GM12878 (cell line): ENCODE measurements around the gene ASB2. TPM values are rescaled to one million over a fixed set of nuclear protein-coding genes. Genes with fewer than 3 reads are reported as not detected.

Experiments used
- BCL3 ChIP-seq: IDR thresholded peaks from 2 replicates; pipeline ENCODE4 v1.6.1; 2011; ENCODE audit warnings: borderline replicate concordance, low read depth, mild to moderate bottlenecking, moderate library complexity, low read length; ENCODE audit not compliant: insufficient read depth, poor library complexity, severe bottlenecking
- CBFB ChIP-seq: IDR thresholded peaks from 2 replicates; pipeline ENCODE4 v1.6.1; 2016; ENCODE audit warnings: antibody characterized with exemption, low read depth
- CBX5 ChIP-seq: sonication (generic); IDR thresholded peaks from 2 replicates; pipeline ENCODE4 v1.6.1; 2016; ENCODE audit warnings: low read depth, moderate library complexity, mild to moderate bottlenecking, inconsistent platforms
- CTCF ChIP-seq, 3 experiments: IDR thresholded peaks in 2 of 3; conservative IDR thresholded peaks in 1 of 3; 2 replicates each; pipeline ENCODE4 v1.5.1; 2011; ENCODE audit warnings: low read depth in 3 of 3, low read length in 3 of 3, mild to moderate bottlenecking in 3 of 3, control low read depth in 2 of 3, moderate library complexity in 2 of 3, inconsistent platforms in 1 of 3, mixed read lengths in 1 of 3; ENCODE audit not compliant: control insufficient read depth in 2 of 3, insufficient read depth in 1 of 3; ENCODE audit errors: extremely low read depth in 1 of 3
- E2F8 ChIP-seq: fragments of 450-650 bp; IDR thresholded peaks from 2 replicates; pipeline ENCODE4 v1.6.1; 2018; ENCODE audit warnings: mild to moderate bottlenecking, low read depth, moderate library complexity; ENCODE audit not compliant: partially characterized antibody
- EGR1 ChIP-seq, 2 experiments: IDR thresholded peaks; 1 replicate in 1 of 2; 2 replicates in 1 of 2; pipeline ENCODE4 v1.6.1; 2011 to 2012; ENCODE audit warnings: low read depth in 2 of 2, low read length in 2 of 2, borderline replicate concordance in 1 of 2, mild to moderate bottlenecking in 1 of 2, moderate library complexity in 1 of 2
- FOXK2 ChIP-seq: fragments of 450-650 bp; IDR thresholded peaks from 2 replicates; pipeline ENCODE4 v1.6.1; 2017; ENCODE audit warnings: mild to moderate bottlenecking, moderate library complexity
- IRF5 ChIP-seq: fragments of 450-650 bp; IDR thresholded peaks from 2 replicates; pipeline ENCODE4 v1.6.1; 2017; ENCODE audit warnings: borderline replicate concordance
- NBN ChIP-seq: fragments of 450-650 bp; IDR thresholded peaks from 2 replicates; pipeline ENCODE4 v1.6.1; 2016
- NFYB ChIP-seq: IDR thresholded peaks from 2 replicates; pipeline ENCODE4 v1.6.1; 2011; ENCODE audit warnings: low read depth, mild to moderate bottlenecking, low read length, improper control_type of control experiment, moderate library complexity; ENCODE audit not compliant: insufficient read depth
- PAX5 ChIP-seq: IDR thresholded peaks from 2 replicates; pipeline ENCODE4 v1.6.1; 2011; ENCODE audit warnings: low read depth, low read length, borderline replicate concordance
- PML ChIP-seq: IDR thresholded peaks from 2 replicates; pipeline ENCODE4 v1.6.1; 2012; ENCODE audit warnings: low read length, inconsistent platforms
- RELA ChIP-seq: fragments of 450-650 bp; IDR thresholded peaks from 2 replicates; pipeline ENCODE4 v1.8.0; 2014; ENCODE audit warnings: borderline replicate concordance; ENCODE audit not compliant: partially characterized antibody
- RELB ChIP-seq: fragments of 450-650 bp; IDR thresholded peaks from 2 replicates; pipeline ENCODE4 v1.6.1; 2017; ENCODE audit warnings: low read depth, mild to moderate bottlenecking, moderate library complexity
- RUNX3 ChIP-seq: IDR thresholded peaks from 2 replicates; pipeline ENCODE4 v1.6.1; 2012; ENCODE audit warnings: low read length, inconsistent platforms
- SMC3 ChIP-seq: IDR thresholded peaks from 2 replicates; pipeline ENCODE4 v1.6.1; 2011; ENCODE audit warnings: low read length, improper control_type of control experiment, borderline replicate concordance
- SP1 ChIP-seq: IDR thresholded peaks from one replicate; pipeline ENCODE4 v1.6.1; 2011; ENCODE audit warnings: low read depth, low read length
- ZNF207 ChIP-seq: fragments of 450-650 bp; IDR thresholded peaks from 2 replicates; pipeline ENCODE4 v1.6.1; 2014; ENCODE audit warnings: antibody characterized with exemption, mild to moderate bottlenecking, borderline replicate concordance
- ZNF384 ChIP-seq: IDR thresholded peaks from 2 replicates; pipeline ENCODE4 v1.6.1; 2012; ENCODE audit warnings: low read depth, mild to moderate bottlenecking, low read length, improper control_type of control experiment, borderline replicate concordance
- polyA plus RNA-seq, 11 experiments: library from polyadenylated mRNA; depleted of rRNA in 4 of 11; unstranded in 6 of 11; stranded (reverse) in 5 of 11; fragments of >200 nt; fragmentation: Nextera tagmentation in 4 of 11; fragmentation: Illumina TruSeq in 1 of 11; extraction: Ambion mirVana in 4 of 11; extraction: Trizol in 1 of 11; gene quantifications; 1 replicate in 1 of 11; 2 replicates in 10 of 11; pipeline versions ENCODE4 v1.2.1 to v1.2.3, GENCODE V29; 2011 to 2016; ENCODE audit warnings: inconsistent platforms in 2 of 11, missing spikeins in 2 of 11, low read depth in 1 of 11
- total RNA-seq, 4 experiments: library from RNA; depleted of rRNA in 3 of 4; stranded (reverse); fragments of >200 nt in 3 of 4; fragmentation: Illumina TruSeq in 1 of 4; extraction: Trizol in 1 of 4; gene quantifications; 2 replicates each; pipeline versions ENCODE4 v1.2.1 to v1.2.3, GENCODE V29; 2013 to 2021

Gene ASB2
- total and polyA plus RNA-seq, 10 of the 15 experiments (the other 5 are each of a cell fraction or from before 2014, with no cell fraction given) = 3.0 to 54.8 (median 33.5) TPM

GRCh38 chr14:93970585-93970964 is 5.8 kb downstream of the ASB2 start (continued):
- TF ChIP-seq RELA = no peak
- TF ChIP-seq ZNF384 = no peak
- no peak for TF ChIP-seq BCL3
- TF ChIP-seq EGR1 (IDR thresholded peaks at IDR 0.05; ENCODE audit: borderline replicate concordance in 1 of 2, low read depth in 2 of 2, low read length in 2 of 2) = no peak
- no peak for TF ChIP-seq CBFB
- no peak for TF ChIP-seq IRF5
- no peak for TF ChIP-seq CBX5
- TF ChIP-seq NBN = no peak
- no peak for TF ChIP-seq PAX5
- TF ChIP-seq E2F8 = no peak
- no peak for TF ChIP-seq ZNF207
- peak; percentile 38 to 53 (median 47); a peak in 5 of 6 replicates for TF ChIP-seq CTCF (IDR thresholded peaks at IDR 0.05 in 2 of 3, conservative IDR thresholded peaks at IDR 0.05 in 1 of 3; ENCODE audit: control insufficient read depth in 2 of 3, extremely low read depth in 1 of 3, insufficient read depth in 1 of 3, low read depth in 3 of 3, low read length in 3 of 3)
- TF ChIP-seq FOXK2 = no peak
- no peak for TF ChIP-seq RELB
- peak; percentile 79 for TF ChIP-seq SMC3
- no peak for TF ChIP-seq RUNX3
- no peak for TF ChIP-seq SP1
- TF ChIP-seq NFYB = no peak
- TF ChIP-seq PML = no peak
